A549 (cell line): ENCODE data around the gene TM2D3. TPM values are rescaled to one million over a fixed set of nuclear protein-coding genes. Genes with fewer than 3 reads are reported as not detected.
A peak's percentile ranks its signal among the peaks of the same experiment; 100 is the strongest.

Source experiments
- ATAC-seq, 2 experiments: fragments of 200-7000 bp in 1 of 2; fragments of >200 bp in 1 of 2; cut with Nextera tagmentation in 1 of 2; cut with Tn5 transposase in 1 of 2; 3 replicates each; pipeline versions ENCODE4 v1.8.0 to v1.9.1; 2018 to 2020; ENCODE audit warnings: mild to moderate bottlenecking in 1 of 2, moderate library complexity in 1 of 2
- CTCF ChIA-PET: fragments of 300-600 bp; sonication (Branson Sonifier 250); formaldehyde crosslinking; extraction: SDS; loops from one replicate; lab custom pipeline; 2021; ENCODE audit warnings: antibody characterized with exemption, inconsistent platforms; lab: Yijun Ruan, JAX
- POLR2A ChIA-PET: fragments of 350-600 bp; formaldehyde crosslinking; extraction: SDS; loops from one replicate; lab custom pipeline; 2021; ENCODE audit warnings: antibody characterized with exemption, inconsistent platforms; lab: Yijun Ruan, JAX
- DNase-seq, 2 experiments: peaks; one replicate each; pipeline versions ENCODE4 v3.0.0 to v3.0.0-alpha.2; 2011 to 2016; ENCODE audit warnings: low read depth in 1 of 2, low spot score in 1 of 2
- FAIRE-seq: peaks from 2 replicates; lab custom pipeline; 2011; peaks lifted over from hg19 to GRCh38; lab: Jason Lieb, UNC
- H3K27ac ChIP-seq, 2 experiments: fragments of >200 bp; sonication (Bioruptor Twin); formaldehyde crosslinking; 3 replicates each; pipeline ENCODE4 v1.5.1; 2016 to 2017
- H3K4me1 ChIP-seq: fragments of >200 bp; sonication (Bioruptor Twin); formaldehyde crosslinking; 3 replicates; pipeline ENCODE4 v1.6.1; 2016
- H3K4me2 ChIP-seq: fragments of >200 bp; sonication (Bioruptor Twin); formaldehyde crosslinking; 3 replicates; pipeline ENCODE4 v1.6.1; 2016
- H3K4me3 ChIP-seq: fragments of >200 bp; sonication (Bioruptor Twin); formaldehyde crosslinking; 3 replicates; pipeline ENCODE4 v1.5.1; 2016
- H3K9me3 ChIP-seq: fragments of >200 bp; sonication (Bioruptor Twin); formaldehyde crosslinking; 3 replicates; pipeline ENCODE4 v1.6.1; 2016
- ATOH8 ChIP-seq: fragments of 250-450 bp; sonication (Bioruptor Pico); IDR thresholded peaks from 2 replicates; pipeline ENCODE4 v1.5.0; 2020; ENCODE audit warnings: low read depth, mild to moderate bottlenecking, moderate library complexity
- BHLHE40 ChIP-seq: IDR thresholded peaks from 2 replicates; pipeline ENCODE4 v1.6.1; 2012; ENCODE audit warnings: low read depth, low read length, inconsistent platforms
- CBX2 ChIP-seq: fragments of 200-600 bp; sonication (generic); IDR thresholded peaks from 2 replicates; pipeline ENCODE4 v1.6.1; 2016; ENCODE audit warnings: low read depth, mild to moderate bottlenecking, borderline replicate concordance
- CBX8 ChIP-seq: fragments of 200-600 bp; sonication (generic); IDR thresholded peaks from 2 replicates; pipeline ENCODE4 v1.6.1; 2016
- CEBPB ChIP-seq, 2 experiments: fragments of >200 bp in 1 of 2; sonication (Bioruptor Twin) in 1 of 2; formaldehyde crosslinking in 1 of 2; IDR thresholded peaks; 2 replicates each; pipeline ENCODE4 v1.6.1; 2012 to 2016
- CHD2 ChIP-seq: fragments of 150-350 bp; IDR thresholded peaks from 2 replicates; pipeline ENCODE4 v1.6.1; 2014; ENCODE audit warnings: low read length; ENCODE audit not compliant: partially characterized antibody
- CHD4 ChIP-seq: fragments of 200-600 bp; sonication (generic); IDR thresholded peaks from 2 replicates; pipeline ENCODE4 v1.6.1; 2016; ENCODE audit warnings: antibody characterized with exemption, mild to moderate bottlenecking, borderline replicate concordance
- EHF ChIP-seq: fragments of 250-450 bp; sonication (Bioruptor Pico); IDR thresholded peaks from 2 replicates; pipeline ENCODE4 v1.5.0; 2020; ENCODE audit warnings: mild to moderate bottlenecking
- ESRRA ChIP-seq: fragments of 150-350 bp; IDR thresholded peaks from 2 replicates; pipeline ENCODE4 v1.6.1; 2014; ENCODE audit warnings: mild to moderate bottlenecking, low read length, borderline replicate concordance
- FOSB ChIP-seq: fragments of 250-450 bp; sonication (Bioruptor Pico); IDR thresholded peaks from 2 replicates; pipeline ENCODE4 v1.5.0; 2020; ENCODE audit warnings: mild to moderate bottlenecking, moderate library complexity
- HEYL ChIP-seq: fragments of 250-450 bp; sonication (Bioruptor Pico); IDR thresholded peaks from 2 replicates; pipeline ENCODE4 v1.8.0; 2021; ENCODE audit warnings: mild to moderate bottlenecking, moderate library complexity
- HOXB5 ChIP-seq: fragments of 250-450 bp; sonication (Bioruptor Pico); IDR thresholded peaks from 2 replicates; pipeline ENCODE4 v1.5.0; 2020; ENCODE audit warnings: mild to moderate bottlenecking, moderate library complexity
- KDM5A ChIP-seq: fragments of 200-600 bp; sonication (generic); IDR thresholded peaks from 2 replicates; pipeline ENCODE4 v1.6.1; 2016; ENCODE audit warnings: antibody characterized with exemption, mild to moderate bottlenecking
- MAFK ChIP-seq: fragments of 450-650 bp; IDR thresholded peaks from 2 replicates; pipeline ENCODE4 v1.6.1; 2014; ENCODE audit not compliant: partially characterized antibody
- NR3C1 ChIP-seq: fragments of >200 bp; sonication (Bioruptor Twin); formaldehyde crosslinking; IDR thresholded peaks from 3 replicates; pipeline ENCODE4 v1.6.1; 2017
- PBX3 ChIP-seq: IDR thresholded peaks from 2 replicates; pipeline ENCODE4 v1.6.1; 2012
- POLR2A ChIP-seq: IDR thresholded peaks from 2 replicates; pipeline ENCODE4 v1.6.1; 2012; ENCODE audit warnings: mild to moderate bottlenecking, low read length
- POLR2AphosphoS2 ChIP-seq: conservative IDR thresholded peaks from 2 replicates; pipeline ENCODE4 v1.6.1; 2012; ENCODE audit warnings: low read length, improper control_type of control experiment, inconsistent platforms
- RARB ChIP-seq: fragments of 250-450 bp; sonication (Bioruptor Pico); IDR thresholded peaks from 2 replicates; pipeline ENCODE4 v1.8.0; 2021; ENCODE audit warnings: mild to moderate bottlenecking, moderate library complexity
- RCOR1 ChIP-seq: fragments of 150-350 bp; IDR thresholded peaks from 2 replicates; pipeline ENCODE4 v1.6.1; 2014; ENCODE audit warnings: antibody characterized with exemption, low read length, low read depth
- RFX5 ChIP-seq: fragments of 450-650 bp; IDR thresholded peaks from 2 replicates; pipeline ENCODE4 v1.7.1; 2014; ENCODE audit warnings: antibody characterized with exemption, mild to moderate bottlenecking, moderate library complexity
- TFCP2L1 ChIP-seq: fragments of 250-450 bp; sonication (Bioruptor Pico); IDR thresholded peaks from 2 replicates; pipeline ENCODE4 v1.5.0; 2021; ENCODE audit warnings: mild to moderate bottlenecking
- WGBS: methylation state at CpG from one replicate; pipeline ENCODE4 v1.1.6; 2017; ENCODE audit errors: missing lambda C conversion rate; 5-methylcytosine and 5-hydroxymethylcytosine counted together
- polyA plus RNA-seq, 4 experiments: library from polyadenylated mRNA; depleted of rRNA in 3 of 4; stranded (reverse); fragments of >200 nt; fragmentation: RNase III in 1 of 4; extraction: RNeasy Plus Mini Kit Qiagen cat#74134 plus additional on column Dnase treatment in 1 of 4; gene quantifications; 2 replicates in 3 of 4; 3 replicates in 1 of 4; pipeline ENCODE4 v1.2.3, GENCODE V29; 2011 to 2017
- TF ChIP-seq, protein P1 (sequence below): IDR thresholded peaks from 2 replicates; pipeline ENCODE4 v1.6.1; 2012; ENCODE audit warnings: low read depth, borderline replicate concordance
- TF ChIP-seq, protein P2 (sequence below): fragments of 150-350 bp; IDR thresholded peaks from 2 replicates; pipeline ENCODE4 v1.6.1; 2014; ENCODE audit warnings: low read depth, mild to moderate bottlenecking, low read length
- TF ChIP-seq, protein P3 (sequence below): fragments of >200 bp; sonication (Bioruptor Twin); formaldehyde crosslinking; IDR thresholded peaks from 3 replicates; pipeline ENCODE4 v1.5.1; 2016
- TF ChIP-seq, protein P4 (sequence below): fragments of >200 bp; sonication (Bioruptor Twin); formaldehyde crosslinking; IDR thresholded peaks from 2 replicates; pipeline ENCODE4 v1.6.1; 2016
- TF ChIP-seq, protein P5 (sequence below): fragments of 250-450 bp; sonication (Bioruptor Pico); IDR thresholded peaks from 2 replicates; pipeline ENCODE4 v1.5.0; 2021; ENCODE audit warnings: mild to moderate bottlenecking, moderate library complexity, borderline replicate concordance

Gene TM2D3
- polyA plus RNA-seq, 2 of the 4 experiments (the other 2 are of a cell fraction), result 39.6 to 76.6 TPM

GRCh38 chr15:101599091-101599490 is 53.1 kb downstream of the TM2D3 start:
- DNase-seq (no peak), ATAC-seq (no peak), FAIRE-seq (no peak)
- peaks cover 21% of the 10 kb centered on the region; the same call in 1 of the 3 replicates for H3K9me3 ChIP-seq
- CTCF ChIA-PET, result interaction anchor here (0.7 to 1.9 kb wide), 5 partner anchors 8 to 43 kb away, joined by 3 to 7 read pairs (median 4); no protein-coding TSS in a partner anchor
- WGBS, result 64% methylated on average over 3 of the region's 3 CpGs
- H3K27ac ChIP-seq, result no peak overlapping the region
- TF ChIP-seq PBX3, result no peak
- TF ChIP-seq TFCP2L1, result no peak
- TF ChIP-seq CHD2, result no peak
- TF ChIP-seq RARB, result no peak
- TF ChIP-seq RCOR1, result no peak
- no peak for TF ChIP-seq KDM5A
- TF ChIP-seq, protein P1, sequence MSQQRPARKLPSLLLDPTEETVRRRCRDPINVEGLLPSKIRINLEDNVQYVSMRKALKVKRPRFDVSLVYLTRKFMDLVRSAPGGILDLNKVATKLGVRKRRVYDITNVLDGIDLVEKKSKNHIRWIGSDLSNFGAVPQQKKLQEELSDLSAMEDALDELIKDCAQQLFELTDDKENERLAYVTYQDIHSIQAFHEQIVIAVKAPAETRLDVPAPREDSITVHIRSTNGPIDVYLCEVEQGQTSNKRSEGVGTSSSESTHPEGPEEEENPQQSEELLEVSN, result no peak
- no peak for TF ChIP-seq POLR2AphosphoS2
- no peak for TF ChIP-seq CBX8
- no peak for TF ChIP-seq HEYL (CRISPR knock-in tag)
- no peak for TF ChIP-seq HOXB5 (CRISPR knock-in tag)
- TF ChIP-seq CBX2, result no peak
- TF ChIP-seq, protein P2, sequence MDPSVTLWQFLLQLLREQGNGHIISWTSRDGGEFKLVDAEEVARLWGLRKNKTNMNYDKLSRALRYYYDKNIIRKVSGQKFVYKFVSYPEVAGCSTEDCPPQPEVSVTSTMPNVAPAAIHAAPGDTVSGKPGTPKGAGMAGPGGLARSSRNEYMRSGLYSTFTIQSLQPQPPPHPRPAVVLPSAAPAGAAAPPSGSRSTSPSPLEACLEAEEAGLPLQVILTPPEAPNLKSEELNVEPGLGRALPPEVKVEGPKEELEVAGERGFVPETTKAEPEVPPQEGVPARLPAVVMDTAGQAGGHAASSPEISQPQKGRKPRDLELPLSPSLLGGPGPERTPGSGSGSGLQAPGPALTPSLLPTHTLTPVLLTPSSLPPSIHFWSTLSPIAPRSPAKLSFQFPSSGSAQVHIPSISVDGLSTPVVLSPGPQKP, result no peak
- no peak for TF ChIP-seq BHLHE40
- TF ChIP-seq, protein P3, sequence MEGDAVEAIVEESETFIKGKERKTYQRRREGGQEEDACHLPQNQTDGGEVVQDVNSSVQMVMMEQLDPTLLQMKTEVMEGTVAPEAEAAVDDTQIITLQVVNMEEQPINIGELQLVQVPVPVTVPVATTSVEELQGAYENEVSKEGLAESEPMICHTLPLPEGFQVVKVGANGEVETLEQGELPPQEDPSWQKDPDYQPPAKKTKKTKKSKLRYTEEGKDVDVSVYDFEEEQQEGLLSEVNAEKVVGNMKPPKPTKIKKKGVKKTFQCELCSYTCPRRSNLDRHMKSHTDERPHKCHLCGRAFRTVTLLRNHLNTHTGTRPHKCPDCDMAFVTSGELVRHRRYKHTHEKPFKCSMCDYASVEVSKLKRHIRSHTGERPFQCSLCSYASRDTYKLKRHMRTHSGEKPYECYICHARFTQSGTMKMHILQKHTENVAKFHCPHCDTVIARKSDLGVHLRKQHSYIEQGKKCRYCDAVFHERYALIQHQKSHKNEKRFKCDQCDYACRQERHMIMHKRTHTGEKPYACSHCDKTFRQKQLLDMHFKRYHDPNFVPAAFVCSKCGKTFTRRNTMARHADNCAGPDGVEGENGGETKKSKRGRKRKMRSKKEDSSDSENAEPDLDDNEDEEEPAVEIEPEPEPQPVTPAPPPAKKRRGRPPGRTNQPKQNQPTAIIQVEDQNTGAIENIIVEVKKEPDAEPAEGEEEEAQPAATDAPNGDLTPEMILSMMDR, result no peak
- no peak for TF ChIP-seq RFX5
- TF ChIP-seq, protein P4, sequence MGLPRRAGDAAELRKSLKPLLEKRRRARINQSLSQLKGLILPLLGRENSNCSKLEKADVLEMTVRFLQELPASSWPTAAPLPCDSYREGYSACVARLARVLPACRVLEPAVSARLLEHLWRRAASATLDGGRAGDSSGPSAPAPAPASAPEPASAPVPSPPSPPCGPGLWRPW, result no peak
- no peak for TF ChIP-seq ATOH8 (CRISPR knock-in tag)
- no peak for TF ChIP-seq MAFK
- POLR2A ChIA-PET, result no interaction called here
- no peak overlapping the region for H3K4me2 ChIP-seq
- H3K4me1 ChIP-seq, result no peaks in the 10 kb centered on the region
- H3K4me3 ChIP-seq, result no peak overlapping the region

GRCh38 chr15:101597360-101597928 is 54.7 kb downstream of the TM2D3 start:
- POLR2A ChIA-PET, result no interaction called here
- H3K9me3 ChIP-seq, result peaks cover 22% of the 10 kb centered on the region; the same call in 1 of the 3 replicates
- WGBS, result 25% methylated on average over 6 of the region's 6 CpGs
- no peak for FAIRE-seq
- CTCF ChIA-PET, result interaction anchor here (0.8 to 1.4 kb wide), 2 partner anchors 10 to 372 kb away, joined by 3 read pairs; no protein-coding TSS in a partner anchor
- 0 out of 6 replicates have a peak, but pooled peaks of 1 of the 2 experiments have one; percentile 33 for ATAC-seq
- H3K4me3 ChIP-seq, result no peak overlapping the region
- no peak for DNase-seq
- H3K4me2 ChIP-seq, result no peak overlapping the region
- no peaks in the 10 kb centered on the region for H3K4me1 ChIP-seq
- no peak overlapping the region for H3K27ac ChIP-seq
- no peak for TF ChIP-seq FOSB (CRISPR knock-in tag)
- no peak for TF ChIP-seq NR3C1
- no peak for TF ChIP-seq HOXB5 (CRISPR knock-in tag)
- TF ChIP-seq, protein P1, result no peak
- TF ChIP-seq, protein P5, sequence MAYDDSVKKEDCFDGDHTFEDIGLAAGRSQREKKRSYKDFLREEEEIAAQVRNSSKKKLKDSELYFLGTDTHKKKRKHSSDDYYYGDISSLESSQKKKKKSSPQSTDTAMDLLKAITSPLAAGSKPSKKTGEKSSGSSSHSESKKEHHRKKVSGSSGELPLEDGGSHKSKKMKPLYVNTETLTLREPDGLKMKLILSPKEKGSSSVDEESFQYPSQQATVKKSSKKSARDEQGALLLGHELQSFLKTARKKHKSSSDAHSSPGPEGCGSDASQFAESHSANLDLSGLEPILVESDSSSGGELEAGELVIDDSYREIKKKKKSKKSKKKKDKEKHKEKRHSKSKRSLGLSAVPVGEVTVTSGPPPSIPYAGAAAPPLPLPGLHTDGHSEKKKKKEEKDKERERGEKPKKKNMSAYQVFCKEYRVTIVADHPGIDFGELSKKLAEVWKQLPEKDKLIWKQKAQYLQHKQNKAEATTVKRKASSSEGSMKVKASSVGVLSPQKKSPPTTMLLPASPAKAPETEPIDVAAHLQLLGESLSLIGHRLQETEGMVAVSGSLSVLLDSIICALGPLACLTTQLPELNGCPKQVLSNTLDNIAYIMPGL (CRISPR knock-in tag), result no peak
- TF ChIP-seq CEBPB (IDR thresholded peaks at IDR 0.05), result no peak
- no peak for TF ChIP-seq CBX2
- TF ChIP-seq, protein P3, result no peak
- no peak for TF ChIP-seq CHD4
- TF ChIP-seq HEYL (CRISPR knock-in tag), result no peak
- no peak for TF ChIP-seq ESRRA
- no peak for TF ChIP-seq POLR2A
- TF ChIP-seq RFX5, result no peak
- TF ChIP-seq EHF (CRISPR knock-in tag), result no peak
